HuH-7.5 (cell line): ENCODE results near the gene STARD5.

Experiments used
- DNase-seq: peaks from one replicate; pipeline ENCODE4 v3.0.0; 2011; ENCODE audit warnings: low spot score

Gene STARD5

GRCh38 chr15:81311752-81312464, 12.0 kb downstream of the STARD5 start:
- no peak for DNase-seq

GRCh38 chr15:81310480-81310879, 13.5 kb downstream of the STARD5 start:
- DNase-seq = no peak

GRCh38 chr15:81309647-81310450, 14.1 kb downstream of the STARD5 start:
- no peak for DNase-seq

GRCh38 chr15:81308260-81308659, 15.7 kb downstream of the STARD5 start:
- DNase-seq = no peak

GRCh38 chr15:81304226-81304625, 19.7 kb downstream of the STARD5 start:
- no peak for DNase-seq

GRCh38 chr15:81303244-81304225, 20.4 kb downstream of the STARD5 start:
- DNase-seq = no peak

- no peak for DNase-seq
These were observed 21.2 kb downstream of the STARD5 start for GRCh38 chr15:81302701-81303109.

- DNase-seq = no peak
These were observed 22.0 kb downstream of the STARD5 start for GRCh38 chr15:81301815-81302399.

GRCh38 chr15:81301385-81301784, 22.6 kb downstream of the STARD5 start:
- no peak for DNase-seq

GRCh38 chr15:81299630-81300273, 24.2 kb downstream of the STARD5 start:
- no peak for DNase-seq

- DNase-seq = no peak
These were observed 24.8 kb downstream of the STARD5 start for GRCh38 chr15:81299156-81299555.

GRCh38 chr15:81298611-81299010, 25.3 kb downstream of the STARD5 start:
- DNase-seq = no peak

GRCh38 chr15:81297603-81298575, 26.1 kb downstream of the STARD5 start:
- DNase-seq = no peak

GRCh38 chr15:81297147-81297572, 26.8 kb downstream of the STARD5 start:
- DNase-seq = no peak

GRCh38 chr15:81296673-81297072, 27.3 kb downstream of the STARD5 start:
- DNase-seq = no peak

GRCh38 chr15:81296186-81296585, 27.8 kb downstream of the STARD5 start:
- no peak for DNase-seq

- DNase-seq = no peak
These were observed 28.3 kb downstream of the STARD5 start for GRCh38 chr15:81295486-81296121.

GRCh38 chr15:81294516-81294880, 29.4 kb downstream of the STARD5 start:
- DNase-seq = no peak

- DNase-seq = no peak
These were observed 30.0 kb downstream of the STARD5 start for GRCh38 chr15:81293728-81294515.
